Upper lobe of left lung (tissue), 6 donors: Measurements from ENCODE around the gene PHYKPL. TPM values are rescaled to one million over a fixed set of nuclear protein-coding genes. Genes with fewer than 3 reads are reported as not detected.
A peak's percentile ranks its signal among the peaks of the same experiment; 100 is the strongest.

Source experiments
- ATAC-seq, 2 donors: fragments of 200-7000 bp; cut with Tn5 transposase; one replicate each; pipeline ENCODE4 v1.9.1; 2022; ENCODE audit warnings: mild to moderate bottlenecking in 2 of 2, moderate library complexity in 2 of 2; ENCODE audit not compliant: low FRiP score in 2 of 2
- DNase-seq, 2 donors: peaks; one replicate each; pipeline ENCODE4 v3.0.0-alpha.2; 2019 to 2020
- H3K27ac ChIP-seq, 4 donors: fragments of 200-600 bp; sonication (generic); one replicate each; pipeline ENCODE4 v1.5.1; 2016 to 2019
- H3K27me3 ChIP-seq, 4 donors: fragments of 200-600 bp; sonication (generic); one replicate each; pipeline ENCODE4 v1.5.1; 2017 to 2019
- H3K36me3 ChIP-seq, 4 donors: fragments of 200-600 bp; sonication (generic); one replicate each; pipeline ENCODE4 v1.5.1; 2016 to 2019
- H3K4me1 ChIP-seq, 4 donors: fragments of 200-600 bp; sonication (generic); one replicate each; pipeline ENCODE4 v1.5.1; 2018 to 2019
- H3K4me3 ChIP-seq, 4 donors: fragments of 200-600 bp; sonication (generic); one replicate each; pipeline ENCODE4 v1.5.1; 2017 to 2019; ENCODE audit warnings: mild to moderate bottlenecking in 2 of 4, moderate library complexity in 1 of 4
- H3K9me3 ChIP-seq, 4 donors: fragments of 200-600 bp; sonication (generic); one replicate each; pipeline ENCODE4 v1.5.1; 2018 to 2019
- CTCF ChIP-seq, 6 experiments: fragments of 450-650 bp in 4 of 6; fragments of 200-600 bp in 2 of 6; sonication (generic) in 2 of 6; IDR thresholded peaks; one replicate each; pipeline ENCODE4 v1.5.1; 2016 to 2019; ENCODE audit warnings: antibody characterized with exemption in 6 of 6
- EP300 ChIP-seq, 4 donors: sonication (generic); formaldehyde crosslinking; IDR thresholded peaks; one replicate each; pipeline ENCODE4 v1.5.1; 2017; ENCODE audit warnings: antibody characterized with exemption in 4 of 4, control low read depth in 2 of 4
- POLR2A ChIP-seq, 4 donors: fragments of 450-650 bp; IDR thresholded peaks; one replicate each; pipeline ENCODE4 v1.5.1; 2016 to 2017; ENCODE audit warnings: antibody characterized with exemption in 4 of 4, mild to moderate bottlenecking in 2 of 4
- POLR2AphosphoS5 ChIP-seq, 2 donors: sonication (generic); formaldehyde crosslinking; IDR thresholded peaks; one replicate each; pipeline ENCODE4 v1.5.1; 2017; ENCODE audit warnings: antibody characterized with exemption in 2 of 2
- WGBS, 2 donors: methylation state at CpG; one replicate each; pipeline ENCODE4 v1.1.5; 2017 to 2018; 5-methylcytosine and 5-hydroxymethylcytosine counted together
- total RNA-seq, 6 donors: library from RNA; depleted of rRNA in 4 of 6; stranded (reverse); fragments of >200 nt in 4 of 6; gene quantifications; one replicate each; pipeline versions ENCODE4 v1.1.0 to v1.2.1, GENCODE V29; 2016 to 2021
- donor health status: DM: no; HTN: no; CAD: no; lungs with moderate emphysema.
- donor health status: DM: no; HTN: yes; CAD: no; lungs with severe emphysema.

Gene PHYKPL
- total RNA-seq, 6 donors from 2014 or later, result 61.0 to 237 (median 91.9) TPM

DNA sequence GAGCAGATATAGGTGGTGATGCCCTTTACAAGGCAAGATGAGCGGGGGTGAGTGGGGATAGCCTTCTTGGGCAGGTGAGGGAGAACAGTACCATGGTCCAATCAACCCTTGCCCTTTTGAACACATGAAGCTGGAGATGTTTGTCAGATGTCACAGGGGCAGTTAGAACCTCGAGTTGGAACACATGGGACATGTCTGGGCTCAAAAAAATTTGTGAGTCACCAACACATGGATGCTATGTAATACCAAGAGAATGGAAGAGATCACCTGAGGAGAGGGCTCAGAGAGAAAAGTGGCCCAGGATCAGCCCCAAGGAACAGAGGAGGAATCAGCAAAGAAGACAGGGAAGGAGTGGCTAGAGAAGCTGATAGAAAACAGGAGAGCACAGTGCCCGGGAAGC lies 4.7 kb downstream of the PHYKPL start:
- Histone ChIP-seq H3K27me3 (no peaks in the 10 kb centered on the region), H3K4me1 (peaks cover 17 to 36% (median 33%) of the 10 kb centered on the region in 4 donors), H3K9me3 (no peaks in the 10 kb centered on the region), H3K36me3 (peaks cover 0 to 76% (median 46%) of the 10 kb centered on the region in 4 donors), H3K27ac (no peak overlapping the region), H3K4me3 (no peak overlapping the region)
- TF ChIP-seq POLR2A (IDR thresholded peaks at IDR 0.05) (no peak), CTCF (IDR thresholded peaks at IDR 0.05) (no peak), POLR2AphosphoS5 (IDR thresholded peaks at IDR 0.05) (no peak), EP300 (IDR thresholded peaks at IDR 0.05) (no peak)
- DNase-seq (no peak), ATAC-seq (no peak)
- 87 to 90% methylated on average over 3 of the region's 3 CpGs for WGBS, 2 donors

DNA sequence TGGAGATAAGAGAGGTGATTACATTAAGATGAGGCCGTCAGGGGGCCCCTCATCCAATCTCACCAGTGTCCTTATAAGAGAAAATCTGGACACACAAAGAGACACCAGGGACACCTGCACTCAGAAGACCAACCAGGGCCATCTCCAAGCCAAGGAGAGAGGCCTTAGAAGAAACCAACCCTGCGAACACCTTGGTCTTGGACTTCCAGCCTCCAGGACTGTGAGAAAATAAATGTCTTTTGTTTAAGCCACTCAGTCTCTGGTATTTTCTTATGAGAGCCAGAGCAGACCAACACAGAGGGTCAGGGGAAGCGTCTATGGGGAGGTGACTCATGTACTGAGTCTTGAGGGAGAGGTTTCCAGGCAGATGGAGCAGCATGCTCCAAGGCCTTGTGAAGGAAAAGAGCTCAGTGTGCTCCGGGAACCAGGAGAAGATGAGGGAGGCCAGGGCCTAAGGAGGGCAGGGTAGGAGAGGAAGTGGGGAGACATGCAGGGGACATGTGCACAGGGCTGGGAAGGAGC lies 5.4 kb downstream of the PHYKPL start:
- no peak overlapping the region for H3K27ac ChIP-seq
- H3K4me3 ChIP-seq, result no peak overlapping the region
- no peak for TF ChIP-seq POLR2A (IDR thresholded peaks at IDR 0.05)
- TF ChIP-seq EP300 (IDR thresholded peaks at IDR 0.05), result no peak
- no peak for TF ChIP-seq CTCF (IDR thresholded peaks at IDR 0.05)
- no peak for TF ChIP-seq POLR2AphosphoS5 (IDR thresholded peaks at IDR 0.05)
- H3K27me3 ChIP-seq, result no peaks in the 10 kb centered on the region
- WGBS, 2 donors, result 85 to 97% methylated on average over 4 of the region's 4 CpGs
- peaks cover 17 to 33% (median 29%) of the 10 kb centered on the region in 4 donors for H3K4me1 ChIP-seq
- no peaks in the 10 kb centered on the region for H3K9me3 ChIP-seq
- no peak for ATAC-seq
- peaks cover 0 to 82% (median 51%) of the 10 kb centered on the region in 4 donors for H3K36me3 ChIP-seq
- no peak for DNase-seq

DNA sequence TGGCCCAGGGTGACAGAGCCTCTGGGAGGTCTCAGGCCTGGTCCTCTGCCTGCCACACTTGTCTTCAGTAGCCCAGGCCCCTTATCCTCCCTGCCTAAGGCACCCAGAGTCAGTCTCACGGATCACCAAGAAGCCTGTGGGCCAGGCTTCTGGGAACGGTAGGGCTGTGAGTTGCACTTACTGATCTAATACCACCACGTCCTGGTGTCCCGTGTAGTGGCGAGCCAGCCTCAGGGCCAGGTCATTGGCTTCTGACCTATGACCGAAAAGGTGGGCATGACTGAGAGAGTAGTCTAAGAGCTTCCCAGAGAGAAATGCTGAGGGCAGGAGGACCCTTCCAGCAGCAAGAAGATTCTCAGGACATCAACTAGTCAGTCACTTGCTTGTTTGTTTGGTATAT lies 7.4 kb downstream of the PHYKPL start:
- no peak for DNase-seq
- Histone ChIP-seq H3K4me3 (no peak overlapping the region), H3K36me3 (peaks cover 0 to 92% (median 55%) of the 10 kb centered on the region in 4 donors), H3K27ac (no peak overlapping the region), H3K27me3 (no peaks in the 10 kb centered on the region), H3K4me1 (peaks cover 10 to 28% (median 16%) of the 10 kb centered on the region in 4 donors), H3K9me3 (no peaks in the 10 kb centered on the region)
- no peak for ATAC-seq
- TF ChIP-seq POLR2AphosphoS5 (IDR thresholded peaks at IDR 0.05) (no peak), CTCF (IDR thresholded peaks at IDR 0.05) (no peak), EP300 (IDR thresholded peaks at IDR 0.05) (no peak), POLR2A (IDR thresholded peaks at IDR 0.05) (no peak)
- 93 to 100% methylated on average over 4 to 6 of the region's 6 CpGs for WGBS, 2 donors

GRCh38 chr5:178224403-178224802 lies 8.2 kb downstream of the PHYKPL start:
- 83 to 94% methylated on average over 15 to 16 of the region's 17 CpGs for WGBS, 2 donors
- H3K27me3 ChIP-seq, result no peaks in the 10 kb centered on the region
- peaks cover 9 to 20% (median 13%) of the 10 kb centered on the region in 4 donors for H3K4me1 ChIP-seq
- H3K36me3 ChIP-seq, result peaks cover 0 to 92% (median 52%) of the 10 kb centered on the region in 4 donors
- no peak overlapping the region for H3K4me3 ChIP-seq
- DNase-seq (no peak), ATAC-seq (peak in 1 of 2 donors; percentile 16)
- no peaks in the 10 kb centered on the region for H3K9me3 ChIP-seq
- no peak overlapping the region for H3K27ac ChIP-seq
- TF ChIP-seq CTCF (IDR thresholded peaks at IDR 0.05) (no peak), EP300 (IDR thresholded peaks at IDR 0.05) (no peak), POLR2A (IDR thresholded peaks at IDR 0.05) (no peak), POLR2AphosphoS5 (IDR thresholded peaks at IDR 0.05) (no peak)

DNA sequence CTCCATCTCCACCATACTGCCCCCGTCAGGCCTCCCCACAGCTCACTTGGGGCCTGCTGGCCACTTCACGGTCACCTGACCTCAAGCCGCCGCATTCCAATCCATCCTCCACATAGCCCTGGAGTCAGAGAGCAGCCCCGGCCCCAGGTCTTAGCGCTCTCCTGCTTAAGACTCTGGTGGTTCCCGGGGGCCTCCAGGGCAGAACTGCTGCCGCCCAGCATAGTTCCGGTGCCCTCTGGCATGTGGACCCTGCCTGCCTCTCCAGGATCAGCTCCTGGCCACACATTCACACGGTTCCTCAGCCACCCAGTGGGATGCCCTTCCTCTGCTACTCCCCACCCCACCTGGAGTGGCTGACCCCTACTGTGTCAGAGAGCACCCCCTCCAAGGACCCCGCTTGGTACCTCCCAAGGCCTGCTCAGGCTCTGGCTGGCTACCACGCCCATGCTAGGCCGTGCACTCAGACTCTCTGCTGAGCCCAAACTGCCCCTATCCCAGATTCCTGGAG lies 8.7 kb downstream of the PHYKPL start:
- DNase-seq (peak in 1 of 2 donors; percentile 55), ATAC-seq (peak; percentile 31 to 82)
- H3K27me3 ChIP-seq, result no peaks in the 10 kb centered on the region
- H3K9me3 ChIP-seq, result no peaks in the 10 kb centered on the region
- TF ChIP-seq CTCF (IDR thresholded peaks at IDR 0.05), result no peak
- no peak for TF ChIP-seq POLR2AphosphoS5 (IDR thresholded peaks at IDR 0.05)
- TF ChIP-seq POLR2A (IDR thresholded peaks at IDR 0.05), result no peak
- TF ChIP-seq EP300 (IDR thresholded peaks at IDR 0.05), result no peak
- H3K36me3 ChIP-seq, result peaks cover 0 to 87% (median 49%) of the 10 kb centered on the region in 4 donors
- peaks cover 9 to 18% (median 13%) of the 10 kb centered on the region in 4 donors for H3K4me1 ChIP-seq
- H3K4me3 ChIP-seq, result no peak overlapping the region
- H3K27ac ChIP-seq, result no peak overlapping the region
- 64 to 76% methylated on average over 10 to 13 of the region's 13 CpGs for WGBS, 2 donors
